HCT116 (cell line): Measurements from ENCODE around the gene NRXN2. TPM values are rescaled to one million over a fixed set of nuclear protein-coding genes. Genes with fewer than 3 reads are reported as not detected.

Experiments
- ATAC-seq: fragments of 200-7000 bp; cut with Tn5 transposase; 2 replicates; pipeline ENCODE4 v1.9.1; 2020; ENCODE audit warnings: mild to moderate bottlenecking, moderate library complexity
- BruUV-seq: library from RNA; stranded (reverse); fragments of 400-500 nt; replicated peaks from 2 replicates; lab custom pipeline; 2021; lab: Mats Ljungman, UMichigan
- CTCF ChIA-PET: fragments of 300-600 bp; sonication (Branson Sonifier 250); formaldehyde crosslinking; loops from one replicate; lab custom pipeline; 2021; ENCODE audit warnings: antibody characterized with exemption; lab: Charles Lee
- POLR2A ChIA-PET: fragments of 300-600, 350-600 bp; sonication (Branson Sonifier 250); formaldehyde crosslinking; loops from one replicate; lab custom pipeline; 2021; ENCODE audit warnings: antibody characterized with exemption; lab: Charles Lee
- RAD21 ChIA-PET, 2 experiments: fragments of 300-600 bp; sonication (Branson Sonifier 250); formaldehyde crosslinking; loops; one replicate each; lab custom pipeline; 2023; ENCODE audit warnings: low total read pairs in 2 of 2; ENCODE audit not compliant: uncharacterized antibody in 2 of 2, unreplicated experiment in 2 of 2, low non-redundant PET in 1 of 2; lab: Charles Lee
- DNase-seq: peaks from one replicate; pipeline ENCODE4 v3.0.0-alpha.2; 2010; ENCODE audit warnings: low read depth, low spot score
- H2AFZ ChIP-seq: fragments of 200-600 bp; shearing (Covaris generic), sonication (generic); 2 replicates; pipeline ENCODE4 v1.6.1; 2017; ENCODE audit warnings: low read depth, mixed run types, mixed read lengths, antibody characterized with exemption, low read length; ENCODE audit not compliant: poor library complexity, severe bottlenecking
- H3K27ac ChIP-seq: 2 replicates; pipeline ENCODE4 v1.5.1; 2012; ENCODE audit warnings: low read depth, low read length
- H3K27me3 ChIP-seq: fragments of 200-600 bp; sonication (generic); 2 replicates; pipeline ENCODE4 v1.6.1; 2016; ENCODE audit warnings: mixed run types, low read length, mixed read lengths; ENCODE audit not compliant: insufficient read depth
- H3K36me3 ChIP-seq, 2 experiments: fragments of 200-500 bp in 1 of 2; fragments of 200-600 bp in 1 of 2; sonication (Bioruptor generic) in 1 of 2; sonication (generic) in 1 of 2; 2 replicates each; pipeline versions ENCODE4 v1.5.1 to v1.6.1; 2014 to 2016; ENCODE audit warnings: low read length in 2 of 2, inconsistent platforms in 1 of 2, mixed read lengths in 1 of 2, mixed run types in 1 of 2; ENCODE audit not compliant: insufficient read depth in 2 of 2, control insufficient read depth in 1 of 2
- H3K4me1 ChIP-seq, 2 experiments: fragments of 200-600 bp in 1 of 2; sonication (generic) in 1 of 2; 2 replicates each; pipeline versions ENCODE4 v1.5.1 to v1.6.1; 2012 to 2017; ENCODE audit warnings: low read length in 2 of 2, inconsistent platforms in 1 of 2, mild to moderate bottlenecking in 1 of 2, mixed read lengths in 1 of 2, mixed run types in 1 of 2, moderate library complexity in 1 of 2; ENCODE audit not compliant: insufficient read depth in 2 of 2, control insufficient read depth in 1 of 2
- H3K4me2 ChIP-seq: fragments of 200-600 bp; sonication (generic); 2 replicates; pipeline ENCODE4 v1.6.1; 2017; ENCODE audit warnings: mixed run types, low read length, mixed read lengths
- H3K4me3 ChIP-seq, 2 experiments: fragments of 200-600 bp in 1 of 2; sonication (generic) in 1 of 2; replicated peaks in 1 of 2; 2 replicates each; pipeline ENCODE4 v1.5.1; 2011 to 2016; ENCODE audit warnings: low read length in 2 of 2, control low read depth in 1 of 2, low read depth in 1 of 2, mild to moderate bottlenecking in 1 of 2, mixed read lengths in 1 of 2, mixed run types in 1 of 2
- H3K79me2 ChIP-seq: fragments of 200-600 bp; sonication (generic); 2 replicates; pipeline ENCODE4 v1.6.1; 2017; ENCODE audit warnings: mild to moderate bottlenecking, mixed run types, low read length, moderate library complexity, mixed read lengths; ENCODE audit not compliant: insufficient read depth
- H3K9ac ChIP-seq: fragments of 200-600 bp; sonication (generic); 2 replicates; pipeline ENCODE4 v1.6.1; 2016; ENCODE audit warnings: low read length, mixed read lengths
- H3K9me2 ChIP-seq: fragments of 200-600 bp; sonication (generic), shearing (Covaris generic); 2 replicates; pipeline ENCODE4 v1.6.1; 2017; ENCODE audit warnings: mixed run types, mild to moderate bottlenecking, moderate library complexity; ENCODE audit not compliant: insufficient read depth
- H3K9me3 ChIP-seq, 2 experiments: fragments of 200-500 bp in 1 of 2; fragments of 200-600 bp in 1 of 2; sonication (Bioruptor generic) in 1 of 2; sonication (generic) in 1 of 2; 2 replicates each; pipeline ENCODE4 v1.6.1; 2014 to 2017; ENCODE audit warnings: low read length in 2 of 2, mixed read lengths in 2 of 2, inconsistent platforms in 1 of 2, low read depth in 1 of 2, mild to moderate bottlenecking in 1 of 2, mixed run types in 1 of 2, moderate library complexity in 1 of 2; ENCODE audit not compliant: control insufficient read depth in 1 of 2, insufficient read depth in 1 of 2
- H4K20me1 ChIP-seq: fragments of 200-600 bp; sonication (generic), shearing (Covaris generic); 2 replicates; pipeline ENCODE4 v1.6.1; 2017; ENCODE audit warnings: mixed run types, mild to moderate bottlenecking, moderate library complexity; ENCODE audit not compliant: insufficient read depth
- CBX3 ChIP-seq: IDR thresholded peaks from 2 replicates; pipeline ENCODE4 v1.6.1; 2012; ENCODE audit warnings: low read depth
- CEBPB ChIP-seq: IDR thresholded peaks from 2 replicates; pipeline ENCODE4 v1.6.1; 2012; ENCODE audit warnings: low read depth
- EGR1 ChIP-seq: IDR thresholded peaks from 2 replicates; pipeline ENCODE4 v1.6.1; 2012; ENCODE audit warnings: low read depth
- ELF1 ChIP-seq: IDR thresholded peaks from 2 replicates; pipeline ENCODE4 v1.6.1; 2012; ENCODE audit warnings: low read depth, borderline replicate concordance
- EZH2phosphoT487 ChIP-seq: fragments of 200-600 bp; IDR thresholded peaks from 2 replicates; pipeline ENCODE4 v1.6.1; 2018; ENCODE audit warnings: antibody characterized with exemption, borderline replicate concordance
- JUND ChIP-seq: IDR thresholded peaks from 2 replicates; pipeline ENCODE4 v1.6.1; 2012
- MAX ChIP-seq: IDR thresholded peaks from 2 replicates; pipeline ENCODE4 v1.6.1; 2012
- POLR2A ChIP-seq: IDR thresholded peaks from 2 replicates; pipeline ENCODE4 v1.7.0; 2011; ENCODE audit warnings: borderline replicate concordance; ENCODE audit not compliant: insufficient read depth, insufficient read length; ENCODE audit errors: extremely low read depth
- POLR2AphosphoS5 ChIP-seq: IDR thresholded peaks from 2 replicates; pipeline ENCODE4 v1.6.1; 2011; ENCODE audit warnings: mild to moderate bottlenecking, low read depth, low read length, moderate library complexity
- REST ChIP-seq: IDR thresholded peaks from 2 replicates; pipeline ENCODE4 v1.6.1; 2012; ENCODE audit warnings: low read depth
- SIN3A ChIP-seq: IDR thresholded peaks from 2 replicates; pipeline ENCODE4 v1.6.1; 2012; ENCODE audit warnings: low read depth
- SP1 ChIP-seq: IDR thresholded peaks from 2 replicates; pipeline ENCODE4 v1.6.1; 2012; ENCODE audit warnings: low read depth
- YY1 ChIP-seq: IDR thresholded peaks from 2 replicates; pipeline ENCODE4 v1.6.1; 2011; ENCODE audit warnings: low read length, low read depth, moderate library complexity, mild to moderate bottlenecking; ENCODE audit not compliant: insufficient replicate concordance; ENCODE audit errors: extremely low read depth
- ZBTB33 ChIP-seq: IDR thresholded peaks from 2 replicates; pipeline ENCODE4 v1.6.1; 2011; ENCODE audit warnings: mild to moderate bottlenecking, low read length, moderate library complexity; ENCODE audit not compliant: insufficient replicate concordance; ENCODE audit errors: extremely low read depth
- ZFX ChIP-seq: fragments of 450-650 bp; IDR thresholded peaks from 2 replicates; pipeline ENCODE4 v1.6.1; 2017
- ZNF274 ChIP-seq: fragments of 200-500 bp; sonication (Bioruptor generic); IDR thresholded peaks from 2 replicates; pipeline ENCODE4 v1.6.1; 2014; ENCODE audit warnings: mild to moderate bottlenecking, low read depth, low read length, inconsistent platforms
- intact Hi-C: fragments of 100-400 bp; cut with micrococcal nuclease; formaldehyde crosslinking; loops from 2 replicates; pipeline ENCODE4 v1.10.0; 2022
- total RNA-seq: library from RNA; stranded (reverse); gene quantifications from one replicate; pipeline ENCODE4 v1.2.1, GENCODE V29; 2021; ENCODE audit not compliant: unreplicated experiment
- TF ChIP-seq, protein P1 (sequence below): IDR thresholded peaks from 2 replicates; pipeline ENCODE4 v1.6.1; 2012
- TF ChIP-seq, protein P2 (sequence below), 3 experiments: fragments of 200-600 bp in 1 of 3; sonication (generic) in 1 of 3; IDR thresholded peaks in 2 of 3; conservative IDR thresholded peaks in 1 of 3; 2 replicates each; pipeline ENCODE4 v1.5.1; 2012 to 2017; ENCODE audit warnings: low read depth in 2 of 3, low read length in 2 of 3, antibody characterized with exemption in 1 of 3, borderline replicate concordance in 1 of 3, control low read depth in 1 of 3, mild to moderate bottlenecking in 1 of 3, mixed read lengths in 1 of 3, mixed run types in 1 of 3, moderate library complexity in 1 of 3; ENCODE audit not compliant: insufficient read depth in 1 of 3

The NRXN2 gene
- total RNA-seq, 1 experiment from 2014 or later, result 1.5 TPM

DNA sequence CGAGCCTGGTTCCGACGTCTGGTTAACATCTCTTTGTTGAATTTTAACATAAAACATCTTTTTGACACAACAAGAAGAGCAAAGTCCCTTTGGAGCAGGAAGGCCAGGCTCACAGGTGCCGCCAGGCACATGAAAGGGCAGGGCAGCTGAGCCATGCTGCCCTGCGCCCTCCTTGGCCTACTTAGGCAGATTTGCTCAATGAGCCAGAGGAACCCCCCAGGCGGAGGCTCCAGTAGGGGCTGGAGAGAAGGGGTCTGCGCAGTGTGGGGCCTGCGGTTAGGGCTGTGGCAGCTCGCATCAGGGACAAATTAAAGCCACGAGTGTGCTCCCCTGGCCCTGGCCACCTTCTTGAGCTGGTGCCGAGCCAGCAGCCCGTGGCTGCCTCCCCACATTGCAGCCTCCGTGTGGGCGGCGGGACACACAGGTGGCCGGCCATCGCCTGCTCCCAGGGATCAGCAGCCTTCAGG is 141.9 kb downstream of the NRXN2 start:
- no peaks in the 10 kb centered on the region for H3K36me3 ChIP-seq
- no peaks in the 10 kb centered on the region for H3K27me3 ChIP-seq
- ChIA-PET CTCF (no interaction called here), RAD21 (no interaction called here)
- H3K27ac ChIP-seq, result no peak overlapping the region
- no peak overlapping the region for H2AFZ ChIP-seq
- ATAC-seq, result no peak
- H3K9me2 ChIP-seq, result no peaks in the 10 kb centered on the region
- H3K9me3 ChIP-seq, result no peaks in the 10 kb centered on the region
- no TSS peak for BruUV-seq
- no peak overlapping the region for H3K4me3 ChIP-seq
- TF ChIP-seq ZNF274 (no peak), ZFX (no peak), EZH2phosphoT487 (no peak), POLR2A (no peak), SIN3A (no peak), POLR2AphosphoS5 (no peak), CBX3 (no peak), YY1 (no peak), MAX (no peak), SP1 (no peak), EGR1 (no peak), REST (no peak), ELF1 (no peak), ZBTB33 (no peak), CEBPB (no peak), JUND (no peak)
- TF ChIP-seq, protein P1, sequence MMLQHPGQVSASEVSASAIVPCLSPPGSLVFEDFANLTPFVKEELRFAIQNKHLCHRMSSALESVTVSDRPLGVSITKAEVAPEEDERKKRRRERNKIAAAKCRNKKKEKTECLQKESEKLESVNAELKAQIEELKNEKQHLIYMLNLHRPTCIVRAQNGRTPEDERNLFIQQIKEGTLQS, result no peak
- TF ChIP-seq, protein P2, sequence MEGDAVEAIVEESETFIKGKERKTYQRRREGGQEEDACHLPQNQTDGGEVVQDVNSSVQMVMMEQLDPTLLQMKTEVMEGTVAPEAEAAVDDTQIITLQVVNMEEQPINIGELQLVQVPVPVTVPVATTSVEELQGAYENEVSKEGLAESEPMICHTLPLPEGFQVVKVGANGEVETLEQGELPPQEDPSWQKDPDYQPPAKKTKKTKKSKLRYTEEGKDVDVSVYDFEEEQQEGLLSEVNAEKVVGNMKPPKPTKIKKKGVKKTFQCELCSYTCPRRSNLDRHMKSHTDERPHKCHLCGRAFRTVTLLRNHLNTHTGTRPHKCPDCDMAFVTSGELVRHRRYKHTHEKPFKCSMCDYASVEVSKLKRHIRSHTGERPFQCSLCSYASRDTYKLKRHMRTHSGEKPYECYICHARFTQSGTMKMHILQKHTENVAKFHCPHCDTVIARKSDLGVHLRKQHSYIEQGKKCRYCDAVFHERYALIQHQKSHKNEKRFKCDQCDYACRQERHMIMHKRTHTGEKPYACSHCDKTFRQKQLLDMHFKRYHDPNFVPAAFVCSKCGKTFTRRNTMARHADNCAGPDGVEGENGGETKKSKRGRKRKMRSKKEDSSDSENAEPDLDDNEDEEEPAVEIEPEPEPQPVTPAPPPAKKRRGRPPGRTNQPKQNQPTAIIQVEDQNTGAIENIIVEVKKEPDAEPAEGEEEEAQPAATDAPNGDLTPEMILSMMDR (IDR thresholded peaks at IDR 0.05 in 2 of 3, conservative IDR thresholded peaks at IDR 0.05 in 1 of 3; ENCODE audit: borderline replicate concordance in 1 of 3, insufficient read depth in 1 of 3, low read depth in 2 of 3, low read length in 2 of 3), result no peak
- TF ChIP-seq, all 23 proteins: peak for 0
- intact Hi-C loops, result no loop called here
- Histone ChIP-seq H3K4me2 (no peak overlapping the region), H3K4me1 (peaks cover 0 to 10% of the 10 kb centered on the region in 2 experiments; a peak in 1 of 4 replicates), H4K20me1 (no peaks in the 10 kb centered on the region), H3K79me2 (no peaks in the 10 kb centered on the region), H3K9ac (no peak overlapping the region)
- DNase-seq, result no peak
- POLR2A ChIA-PET, result no interaction called here
